ENCODE data around the gene DCLRE1A.

Gene DCLRE1A

DNA sequence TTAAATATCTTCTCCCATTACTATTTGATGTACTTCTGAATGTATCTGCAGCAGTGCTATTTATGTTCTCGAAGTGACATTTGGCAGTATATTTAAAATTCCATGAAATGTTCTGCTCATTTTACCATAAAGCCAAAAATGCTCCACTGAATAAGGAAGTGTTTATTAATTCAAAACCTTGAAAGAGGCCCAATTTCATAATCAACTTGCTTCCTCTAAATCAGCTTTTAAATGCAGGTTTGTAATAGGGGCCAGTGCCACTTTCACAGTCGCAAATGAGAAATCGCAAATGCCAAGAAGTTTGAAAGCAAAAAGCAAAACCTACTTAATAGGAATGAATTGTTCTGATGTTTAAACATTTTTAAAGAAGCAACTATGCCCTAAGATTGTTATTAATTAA is 12.0 kb upstream of the DCLRE1A start:
- no peak; the same call in 1 of the 2 replicates for TF ChIP-seq POLR2AphosphoS5 (IDR thresholded peaks at IDR 0.05; ENCODE audit: low read depth)
- TF ChIP-seq, protein P1, sequence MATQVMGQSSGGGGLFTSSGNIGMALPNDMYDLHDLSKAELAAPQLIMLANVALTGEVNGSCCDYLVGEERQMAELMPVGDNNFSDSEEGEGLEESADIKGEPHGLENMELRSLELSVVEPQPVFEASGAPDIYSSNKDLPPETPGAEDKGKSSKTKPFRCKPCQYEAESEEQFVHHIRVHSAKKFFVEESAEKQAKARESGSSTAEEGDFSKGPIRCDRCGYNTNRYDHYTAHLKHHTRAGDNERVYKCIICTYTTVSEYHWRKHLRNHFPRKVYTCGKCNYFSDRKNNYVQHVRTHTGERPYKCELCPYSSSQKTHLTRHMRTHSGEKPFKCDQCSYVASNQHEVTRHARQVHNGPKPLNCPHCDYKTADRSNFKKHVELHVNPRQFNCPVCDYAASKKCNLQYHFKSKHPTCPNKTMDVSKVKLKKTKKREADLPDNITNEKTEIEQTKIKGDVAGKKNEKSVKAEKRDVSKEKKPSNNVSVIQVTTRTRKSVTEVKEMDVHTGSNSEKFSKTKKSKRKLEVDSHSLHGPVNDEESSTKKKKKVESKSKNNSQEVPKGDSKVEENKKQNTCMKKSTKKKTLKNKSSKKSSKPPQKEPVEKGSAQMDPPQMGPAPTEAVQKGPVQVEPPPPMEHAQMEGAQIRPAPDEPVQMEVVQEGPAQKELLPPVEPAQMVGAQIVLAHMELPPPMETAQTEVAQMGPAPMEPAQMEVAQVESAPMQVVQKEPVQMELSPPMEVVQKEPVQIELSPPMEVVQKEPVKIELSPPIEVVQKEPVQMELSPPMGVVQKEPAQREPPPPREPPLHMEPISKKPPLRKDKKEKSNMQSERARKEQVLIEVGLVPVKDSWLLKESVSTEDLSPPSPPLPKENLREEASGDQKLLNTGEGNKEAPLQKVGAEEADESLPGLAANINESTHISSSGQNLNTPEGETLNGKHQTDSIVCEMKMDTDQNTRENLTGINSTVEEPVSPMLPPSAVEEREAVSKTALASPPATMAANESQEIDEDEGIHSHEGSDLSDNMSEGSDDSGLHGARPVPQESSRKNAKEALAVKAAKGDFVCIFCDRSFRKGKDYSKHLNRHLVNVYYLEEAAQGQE (IDR thresholded peaks at IDR 0.05; ENCODE audit: insufficient replicate concordance, low read depth) = no peak
- no peak for TF ChIP-seq GABPA (IDR thresholded peaks at IDR 0.05; ENCODE audit: low read depth)
- peak; percentile 88 for TF ChIP-seq SPI1 (IDR thresholded peaks at IDR 0.05; ENCODE audit: borderline replicate concordance, low read depth)
- DNase-seq (ENCODE audit: low read depth in 1 of 2, low spot score in 1 of 2) = peak; percentile 41 to 43
- H3K27me3 ChIP-seq (ENCODE audit: insufficient read depth, poor library complexity, severe bottlenecking) = no peaks in the 10 kb centered on the region
- no peak overlapping the region for H3K4me3 ChIP-seq (replicated peaks; ENCODE audit: insufficient read depth, low read length)
- H3K27ac ChIP-seq (replicated peaks) = peak overlapping the region; percentile 22

DNA sequence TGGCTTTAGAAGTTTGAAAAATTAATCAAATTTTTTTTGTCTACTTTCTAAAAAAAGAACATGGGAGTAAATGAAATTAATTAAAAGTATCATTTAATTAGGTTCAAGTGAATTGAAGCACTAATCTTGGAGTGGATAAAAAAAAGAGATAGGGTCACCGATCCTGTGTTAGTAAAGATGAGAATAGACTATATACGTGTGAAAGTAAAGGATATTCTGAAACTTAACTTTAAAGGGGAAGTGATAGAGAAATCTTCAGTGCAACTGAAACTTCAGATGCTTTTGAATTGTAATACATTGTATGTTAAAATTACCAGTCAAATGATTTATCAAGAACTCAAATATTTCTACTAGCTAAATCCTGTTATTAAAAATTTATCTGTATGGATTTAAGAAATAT is 5.4 kb upstream of the DCLRE1A start:
- Histone ChIP-seq H3K27ac (replicated peaks) (peak overlapping the region; percentile 15), H3K4me3 (replicated peaks; ENCODE audit: insufficient read depth, low read length) (no peak overlapping the region), H3K27me3 (ENCODE audit: insufficient read depth, poor library complexity, severe bottlenecking) (no peaks in the 10 kb centered on the region)
- no peak for DNase-seq (ENCODE audit: low read depth in 1 of 2, low spot score in 1 of 2)
- TF ChIP-seq POLR2AphosphoS5 (IDR thresholded peaks at IDR 0.05; ENCODE audit: low read depth) = no peak
- TF ChIP-seq SPI1 (IDR thresholded peaks at IDR 0.05; ENCODE audit: borderline replicate concordance, low read depth) = peak; percentile 72

DNA sequence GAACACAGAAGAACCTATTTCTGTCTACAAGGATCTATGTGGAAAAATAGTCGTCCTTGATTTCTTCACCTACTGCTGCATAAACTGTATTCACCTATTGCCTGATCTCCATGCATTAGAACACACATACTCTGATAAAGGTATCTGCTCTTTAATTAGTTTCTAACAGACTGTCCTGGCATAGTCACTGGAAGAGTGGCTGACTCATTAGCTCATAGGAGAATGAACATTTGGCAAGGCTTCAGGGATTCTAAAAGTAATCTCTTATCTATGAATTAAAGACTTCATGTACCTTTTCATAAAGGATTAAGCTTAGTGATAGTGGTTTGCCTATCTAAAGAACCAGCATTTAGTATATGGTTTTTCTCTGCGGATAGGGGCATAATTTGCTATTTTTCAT is 4.7 kb upstream of the DCLRE1A start:
- H3K27ac ChIP-seq (replicated peaks) = no peak overlapping the region
- no peak for DNase-seq (ENCODE audit: low read depth in 1 of 2, low spot score in 1 of 2)
- TF ChIP-seq, protein P2, sequence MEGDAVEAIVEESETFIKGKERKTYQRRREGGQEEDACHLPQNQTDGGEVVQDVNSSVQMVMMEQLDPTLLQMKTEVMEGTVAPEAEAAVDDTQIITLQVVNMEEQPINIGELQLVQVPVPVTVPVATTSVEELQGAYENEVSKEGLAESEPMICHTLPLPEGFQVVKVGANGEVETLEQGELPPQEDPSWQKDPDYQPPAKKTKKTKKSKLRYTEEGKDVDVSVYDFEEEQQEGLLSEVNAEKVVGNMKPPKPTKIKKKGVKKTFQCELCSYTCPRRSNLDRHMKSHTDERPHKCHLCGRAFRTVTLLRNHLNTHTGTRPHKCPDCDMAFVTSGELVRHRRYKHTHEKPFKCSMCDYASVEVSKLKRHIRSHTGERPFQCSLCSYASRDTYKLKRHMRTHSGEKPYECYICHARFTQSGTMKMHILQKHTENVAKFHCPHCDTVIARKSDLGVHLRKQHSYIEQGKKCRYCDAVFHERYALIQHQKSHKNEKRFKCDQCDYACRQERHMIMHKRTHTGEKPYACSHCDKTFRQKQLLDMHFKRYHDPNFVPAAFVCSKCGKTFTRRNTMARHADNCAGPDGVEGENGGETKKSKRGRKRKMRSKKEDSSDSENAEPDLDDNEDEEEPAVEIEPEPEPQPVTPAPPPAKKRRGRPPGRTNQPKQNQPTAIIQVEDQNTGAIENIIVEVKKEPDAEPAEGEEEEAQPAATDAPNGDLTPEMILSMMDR (IDR thresholded peaks at IDR 0.05; ENCODE audit: insufficient read depth, low read length) = no peak
- TF ChIP-seq, protein P1 (IDR thresholded peaks at IDR 0.05; ENCODE audit: insufficient replicate concordance, low read depth) = no peak
- no peak for TF ChIP-seq POLR2AphosphoS5 (IDR thresholded peaks at IDR 0.05; ENCODE audit: low read depth)
- no peak for TF ChIP-seq SPI1 (IDR thresholded peaks at IDR 0.05; ENCODE audit: borderline replicate concordance, low read depth)
- no peak for TF ChIP-seq GABPA (IDR thresholded peaks at IDR 0.05; ENCODE audit: low read depth)
- no peaks in the 10 kb centered on the region for H3K27me3 ChIP-seq (ENCODE audit: insufficient read depth, poor library complexity, severe bottlenecking)
- no peak overlapping the region for H3K4me3 ChIP-seq (replicated peaks; ENCODE audit: insufficient read depth, low read length)

DNA sequence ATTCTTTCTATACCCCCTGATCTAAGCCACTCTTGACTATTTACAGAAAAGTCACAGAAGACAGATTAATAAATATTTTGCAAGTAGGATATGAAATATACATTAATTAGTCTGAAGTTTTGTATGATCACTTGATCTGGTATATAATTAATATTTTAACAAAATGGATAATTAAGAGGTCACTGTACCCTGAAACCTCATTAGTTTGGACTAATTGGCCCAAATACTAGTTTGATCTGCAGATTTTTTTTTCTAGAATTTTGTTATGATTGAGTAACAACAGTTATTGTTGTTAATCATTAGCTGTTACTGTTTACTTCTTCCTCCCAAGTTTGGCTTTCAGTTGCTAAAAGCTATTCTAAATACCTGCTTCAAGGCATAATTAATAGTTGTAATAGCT is 3.3 kb upstream of the DCLRE1A start:
- no peak overlapping the region for H3K4me3 ChIP-seq (replicated peaks; ENCODE audit: insufficient read depth, low read length)

More for the DNA sequence above, 3.3 kb upstream of the DCLRE1A start:
- DNase-seq (ENCODE audit: low read depth in 1 of 2, low spot score in 1 of 2) = no peak
- Histone ChIP-seq H3K27me3 (ENCODE audit: insufficient read depth, poor library complexity, severe bottlenecking) (no peaks in the 10 kb centered on the region), H3K27ac (replicated peaks) (no peak overlapping the region)
- TF ChIP-seq GABPA (IDR thresholded peaks at IDR 0.05; ENCODE audit: low read depth) (no peak), POLR2AphosphoS5 (IDR thresholded peaks at IDR 0.05; ENCODE audit: low read depth) (no peak), SPI1 (IDR thresholded peaks at IDR 0.05; ENCODE audit: borderline replicate concordance, low read depth) (no peak)
- TF ChIP-seq, protein P1 (IDR thresholded peaks at IDR 0.05; ENCODE audit: insufficient replicate concordance, low read depth) = no peak
- TF ChIP-seq, protein P2 (IDR thresholded peaks at IDR 0.05; ENCODE audit: insufficient read depth, low read length) = no peak
